HCT116 (cell line): ENCODE measurements around the gene SLC35B1. TPM values are rescaled to one million over a fixed set of nuclear protein-coding genes. Genes with fewer than 3 reads are reported as not detected.

Experiments
- ATAC-seq: fragments of 200-7000 bp; cut with Tn5 transposase; 2 replicates; pipeline ENCODE4 v1.9.1; 2020; ENCODE audit warnings: mild to moderate bottlenecking, moderate library complexity
- BruUV-seq: library from RNA; stranded (reverse); fragments of 400-500 nt; replicated peaks from 2 replicates; lab custom pipeline; 2021; lab: Mats Ljungman, UMichigan
- CTCF ChIA-PET: fragments of 300-600 bp; sonication (Branson Sonifier 250); formaldehyde crosslinking; loops from one replicate; lab custom pipeline; 2021; ENCODE audit warnings: antibody characterized with exemption; lab: Charles Lee
- POLR2A ChIA-PET: fragments of 300-600, 350-600 bp; sonication (Branson Sonifier 250); formaldehyde crosslinking; loops from one replicate; lab custom pipeline; 2021; ENCODE audit warnings: antibody characterized with exemption; lab: Charles Lee
- RAD21 ChIA-PET, 2 experiments: fragments of 300-600 bp; sonication (Branson Sonifier 250); formaldehyde crosslinking; loops; one replicate each; lab custom pipeline; 2023; ENCODE audit warnings: low total read pairs in 2 of 2; ENCODE audit not compliant: uncharacterized antibody in 2 of 2, unreplicated experiment in 2 of 2, low non-redundant PET in 1 of 2; lab: Charles Lee
- DNase-seq: peaks from one replicate; pipeline ENCODE4 v3.0.0-alpha.2; 2010; ENCODE audit warnings: low read depth, low spot score
- H2AFZ ChIP-seq: fragments of 200-600 bp; shearing (Covaris generic), sonication (generic); 2 replicates; pipeline ENCODE4 v1.6.1; 2017; ENCODE audit warnings: low read depth, mixed run types, mixed read lengths, antibody characterized with exemption, low read length; ENCODE audit not compliant: poor library complexity, severe bottlenecking
- H3K27ac ChIP-seq: 2 replicates; pipeline ENCODE4 v1.5.1; 2012; ENCODE audit warnings: low read depth, low read length
- H3K27me3 ChIP-seq: fragments of 200-600 bp; sonication (generic); 2 replicates; pipeline ENCODE4 v1.6.1; 2016; ENCODE audit warnings: mixed run types, low read length, mixed read lengths; ENCODE audit not compliant: insufficient read depth
- H3K36me3 ChIP-seq, 2 experiments: fragments of 200-500 bp in 1 of 2; fragments of 200-600 bp in 1 of 2; sonication (Bioruptor generic) in 1 of 2; sonication (generic) in 1 of 2; 2 replicates each; pipeline versions ENCODE4 v1.5.1 to v1.6.1; 2014 to 2016; ENCODE audit warnings: low read length in 2 of 2, inconsistent platforms in 1 of 2, mixed read lengths in 1 of 2, mixed run types in 1 of 2; ENCODE audit not compliant: insufficient read depth in 2 of 2, control insufficient read depth in 1 of 2
- H3K4me1 ChIP-seq, 2 experiments: fragments of 200-600 bp in 1 of 2; sonication (generic) in 1 of 2; 2 replicates each; pipeline versions ENCODE4 v1.5.1 to v1.6.1; 2012 to 2017; ENCODE audit warnings: low read length in 2 of 2, inconsistent platforms in 1 of 2, mild to moderate bottlenecking in 1 of 2, mixed read lengths in 1 of 2, mixed run types in 1 of 2, moderate library complexity in 1 of 2; ENCODE audit not compliant: insufficient read depth in 2 of 2, control insufficient read depth in 1 of 2
- H3K4me2 ChIP-seq: fragments of 200-600 bp; sonication (generic); 2 replicates; pipeline ENCODE4 v1.6.1; 2017; ENCODE audit warnings: mixed run types, low read length, mixed read lengths
- H3K4me3 ChIP-seq, 2 experiments: fragments of 200-600 bp in 1 of 2; sonication (generic) in 1 of 2; replicated peaks in 1 of 2; 2 replicates each; pipeline ENCODE4 v1.5.1; 2011 to 2016; ENCODE audit warnings: low read length in 2 of 2, control low read depth in 1 of 2, low read depth in 1 of 2, mild to moderate bottlenecking in 1 of 2, mixed read lengths in 1 of 2, mixed run types in 1 of 2
- H3K79me2 ChIP-seq: fragments of 200-600 bp; sonication (generic); 2 replicates; pipeline ENCODE4 v1.6.1; 2017; ENCODE audit warnings: mild to moderate bottlenecking, mixed run types, low read length, moderate library complexity, mixed read lengths; ENCODE audit not compliant: insufficient read depth
- H3K9ac ChIP-seq: fragments of 200-600 bp; sonication (generic); 2 replicates; pipeline ENCODE4 v1.6.1; 2016; ENCODE audit warnings: low read length, mixed read lengths
- H3K9me2 ChIP-seq: fragments of 200-600 bp; sonication (generic), shearing (Covaris generic); 2 replicates; pipeline ENCODE4 v1.6.1; 2017; ENCODE audit warnings: mixed run types, mild to moderate bottlenecking, moderate library complexity; ENCODE audit not compliant: insufficient read depth
- H3K9me3 ChIP-seq, 2 experiments: fragments of 200-500 bp in 1 of 2; fragments of 200-600 bp in 1 of 2; sonication (Bioruptor generic) in 1 of 2; sonication (generic) in 1 of 2; 2 replicates each; pipeline ENCODE4 v1.6.1; 2014 to 2017; ENCODE audit warnings: low read length in 2 of 2, mixed read lengths in 2 of 2, inconsistent platforms in 1 of 2, low read depth in 1 of 2, mild to moderate bottlenecking in 1 of 2, mixed run types in 1 of 2, moderate library complexity in 1 of 2; ENCODE audit not compliant: control insufficient read depth in 1 of 2, insufficient read depth in 1 of 2
- H4K20me1 ChIP-seq: fragments of 200-600 bp; sonication (generic), shearing (Covaris generic); 2 replicates; pipeline ENCODE4 v1.6.1; 2017; ENCODE audit warnings: mixed run types, mild to moderate bottlenecking, moderate library complexity; ENCODE audit not compliant: insufficient read depth
- CBX3 ChIP-seq: IDR thresholded peaks from 2 replicates; pipeline ENCODE4 v1.6.1; 2012; ENCODE audit warnings: low read depth
- SRF ChIP-seq: IDR thresholded peaks from 2 replicates; pipeline ENCODE4 v1.6.1; 2012; ENCODE audit warnings: low read depth
- intact Hi-C: fragments of 100-400 bp; cut with micrococcal nuclease; formaldehyde crosslinking; loops from 2 replicates; pipeline ENCODE4 v1.10.0; 2022
- total RNA-seq: library from RNA; stranded (reverse); gene quantifications from one replicate; pipeline ENCODE4 v1.2.1, GENCODE V29; 2021; ENCODE audit not compliant: unreplicated experiment

SLC35B1 gene
- total RNA-seq, 1 experiment from 2014 or later: 87.5 TPM

DNA sequence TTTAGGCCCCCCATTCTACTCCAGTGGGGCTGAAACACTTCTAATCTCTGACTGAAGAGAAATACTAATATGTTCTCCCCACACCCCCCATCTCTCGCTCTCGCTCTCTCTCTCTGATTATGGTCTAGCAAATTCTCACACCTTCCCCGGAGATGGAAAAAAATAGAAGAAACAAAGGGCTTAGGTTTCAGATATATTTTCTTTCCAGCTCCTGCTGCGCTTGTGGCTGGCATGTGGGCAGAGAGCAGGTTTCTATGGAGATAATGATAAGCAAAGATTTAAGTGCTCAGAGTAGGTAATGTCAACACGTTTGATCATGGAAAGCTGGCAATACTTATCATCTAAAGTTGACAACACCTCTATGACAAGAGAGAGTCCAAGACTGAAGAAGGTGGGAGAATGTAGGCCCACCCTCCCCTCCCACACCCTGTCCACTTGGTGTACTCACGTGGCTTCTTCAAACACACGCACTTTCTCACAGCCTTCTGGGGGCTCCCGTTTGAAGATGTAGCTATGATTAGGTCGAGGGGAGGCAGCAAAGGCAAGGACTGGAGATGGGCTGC lies 8.0 kb upstream of the SLC35B1 start:
- TF ChIP-seq CBX3: no peak
- no peak overlapping the region for H2AFZ ChIP-seq
- H3K9me2 ChIP-seq: no peaks in the 10 kb centered on the region
- peaks cover 3 to 6% of the 10 kb centered on the region in 2 experiments; a peak in 1 of 4 replicates for H3K36me3 ChIP-seq
- no TSS peak for BruUV-seq
- DNase-seq: no peak
- intact Hi-C loops: no loop called here
- H3K27me3 ChIP-seq: no peaks in the 10 kb centered on the region
- H3K4me1 ChIP-seq: no peaks in the 10 kb centered on the region
- ChIA-PET POLR2A (interaction anchor here (1.2 to 1.3 kb wide), 2 partner anchors 14 to 48 kb away, joined by 3 read pairs; partner anchors contain the start of gene FAM117A), RAD21 (interaction anchor here in 1 of 2 experiments (0.6 kb wide), 1 partner anchor 146 kb away, joined by 4 read pairs; no protein-coding TSS in a partner anchor), CTCF (interaction anchor here (1.3 kb wide), 1 partner anchor 283 kb away, joined by 3 read pairs; no protein-coding TSS in a partner anchor)
- no peak for ATAC-seq
- no peaks in the 10 kb centered on the region for H3K79me2 ChIP-seq
- H3K27ac ChIP-seq: no peak overlapping the region
- H4K20me1 ChIP-seq: no peaks in the 10 kb centered on the region
- H3K4me3 ChIP-seq: no peak overlapping the region
- H3K4me2 ChIP-seq: no peak overlapping the region
- no peaks in the 10 kb centered on the region for H3K9me3 ChIP-seq
- no peak overlapping the region for H3K9ac ChIP-seq

DNA sequence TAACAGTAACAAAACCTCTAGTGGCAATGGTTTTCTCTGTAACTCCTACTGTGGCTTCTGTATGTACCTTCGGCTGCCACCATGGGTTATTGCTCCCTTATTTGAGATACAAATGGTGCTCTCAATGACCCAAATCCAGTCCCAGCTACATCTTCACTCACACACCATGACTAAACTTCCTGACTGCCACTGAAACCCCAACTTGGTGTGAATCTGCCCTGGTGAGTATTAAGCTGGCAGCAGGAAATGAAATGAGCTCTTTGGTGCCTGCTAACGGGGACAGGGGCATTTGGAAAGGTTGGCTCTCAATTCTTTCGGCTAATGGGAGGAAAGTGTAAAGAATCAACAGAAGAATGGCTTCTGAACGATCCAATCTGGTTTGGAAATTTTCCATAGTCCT lies 7.5 kb upstream of the SLC35B1 start:
- no peaks in the 10 kb centered on the region for H3K9me2 ChIP-seq
- H3K4me3 ChIP-seq: no peak overlapping the region
- ATAC-seq: no peak
- H3K9ac ChIP-seq: no peak overlapping the region
- H2AFZ ChIP-seq: no peak overlapping the region
- H4K20me1 ChIP-seq: no peaks in the 10 kb centered on the region
- TF ChIP-seq SRF: no peak
- RAD21 ChIA-PET: no interaction called here
- no peak for DNase-seq
- H3K36me3 ChIP-seq: peaks cover 3 to 6% of the 10 kb centered on the region in 2 experiments; a peak in 1 of 4 replicates
- H3K4me1 ChIP-seq: no peaks in the 10 kb centered on the region
- H3K79me2 ChIP-seq: no peaks in the 10 kb centered on the region
- intact Hi-C loops: no loop called here
- H3K4me2 ChIP-seq: no peak overlapping the region
- H3K27ac ChIP-seq: no peak overlapping the region
- no peaks in the 10 kb centered on the region for H3K9me3 ChIP-seq
- POLR2A ChIA-PET: interaction anchor here (1.2 kb wide), 1 partner anchor 15 kb away, joined by 3 read pairs; no protein-coding TSS in a partner anchor
- BruUV-seq: no TSS peak
- no peaks in the 10 kb centered on the region for H3K27me3 ChIP-seq
- CTCF ChIA-PET: no interaction called here
